ENCODE data around the gene MYOF. TPM values are rescaled to one million over a fixed set of nuclear protein-coding genes. Genes with fewer than 3 reads are reported as not detected.

The MYOF gene
- total RNA-seq, 1 donor from 2014 or later, result 2.3 TPM

GRCh38 chr10:93268021-93268420 is 214.1 kb downstream of the MYOF start:
- intact Hi-C loops (cut with micrococcal nuclease), result no loop called here

- intact Hi-C loops (cut with micrococcal nuclease), result no loop called here
These were observed 214.6 kb downstream of the MYOF start for GRCh38 chr10:93267521-93267920.

- intact Hi-C loops (cut with micrococcal nuclease), result no loop called here
These were observed 215.3 kb downstream of the MYOF start for GRCh38 chr10:93266858-93267257.

- intact Hi-C loops (cut with micrococcal nuclease), result no loop called here
These were observed 220.0 kb downstream of the MYOF start for GRCh38 chr10:93261961-93262610.

DNA sequence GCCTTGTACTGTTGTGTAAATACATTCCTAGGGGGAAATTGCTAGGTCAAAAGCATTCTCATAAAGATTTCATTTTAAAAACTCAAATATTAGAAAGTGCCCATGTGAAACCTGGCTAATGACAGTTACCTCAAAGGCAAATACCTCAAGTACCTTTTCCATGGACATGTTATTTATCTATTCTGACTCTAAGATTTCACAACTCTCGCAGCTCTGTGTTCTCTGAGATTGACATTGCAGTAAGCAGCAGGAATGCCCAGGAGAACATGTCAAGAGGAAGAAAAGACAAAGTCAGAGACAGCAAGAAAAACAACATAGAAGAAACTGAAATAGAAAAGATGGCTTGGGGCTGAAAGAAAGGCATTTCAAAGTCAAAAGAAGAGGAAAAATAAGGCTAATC is 221.0 kb downstream of the MYOF start:
- intact Hi-C loops (cut with micrococcal nuclease), result no loop called here

GRCh38 chr10:93259126-93259525 is 223.0 kb downstream of the MYOF start:
- intact Hi-C loops (cut with micrococcal nuclease), result no loop called here

Other genes with a start within 250 kb of the MYOF start
- 47.8 and 49.4 TPM in 2 replicates for gene CEP55, start 14.3 kb upstream of the MYOF start, total RNA-seq
- gene FFAR4, start 84.3 kb upstream of the MYOF start, total RNA-seq, result not detected in 2 replicates
- not detected in 2 replicates for gene RBP4, start 118.9 kb upstream of the MYOF start, total RNA-seq
- not detected in 2 replicates for gene PDE6C, start 130.2 kb upstream of the MYOF start, total RNA-seq
- 16.7 and 17.7 TPM in 2 replicates for gene FRA10AC1, start 220.3 kb upstream of the MYOF start, total RNA-seq